ENCODE data around the gene ZNF714.
A peak's percentile ranks its signal among the peaks of the same experiment; 100 is the strongest.

The ZNF714 gene
- total RNA-seq = 5.4 to 72.8 (median 26.9) reads per million in 17 experiments

GRCh38 chr19:21082011-21082975 lies at the start of gene ZNF714:
TSS of gene ZNF714 (plus strand) at chr19:21082203. CDS start at chr19:21098269, 16,066 bp downstream.
- peak; percentile 84 to 96 (median 92) for DNase-seq

- DNase-seq = no peak
These were observed 37.0 kb upstream of the ZNF714 start for GRCh38 chr19:21045028-21045427.

GRCh38 chr19:21046489-21046888 lies 35.5 kb upstream of the ZNF714 start:
- DNase-seq = no peak

GRCh38 chr19:21047716-21048115 lies 34.3 kb upstream of the ZNF714 start:
- peak; percentile 9 to 54 (median 34) for DNase-seq

- no peak for DNase-seq
These were observed 29.1 kb upstream of the ZNF714 start for GRCh38 chr19:21052902-21053301.

- no peak for DNase-seq
These were observed 16.7 kb upstream of the ZNF714 start for GRCh38 chr19:21065336-21065735.

- DNase-seq = peak; percentile 48 to 87 (median 77)
These were observed 2.3 kb downstream of the ZNF714 start for GRCh38 chr19:21084343-21084742.

GRCh38 chr19:21087871-21088270 lies 5.9 kb downstream of the ZNF714 start:
- no peak for DNase-seq

- DNase-seq = no peak
These were observed 10.1 kb downstream of the ZNF714 start for GRCh38 chr19:21092109-21092508.

- DNase-seq = no peak
These were observed 12.5 kb downstream of the ZNF714 start for GRCh38 chr19:21094347-21095025.

- no peak for DNase-seq
These were observed 16.3 kb downstream of the ZNF714 start for GRCh38 chr19:21098291-21098690.

GRCh38 chr19:21101521-21102242 lies 19.7 kb downstream of the ZNF714 start:
- DNase-seq = peak in 3 of 4 experiments; percentile 5 to 8 (median 8)

- peak; percentile 2 to 40 (median 36) for DNase-seq
These were observed 27.1 kb downstream of the ZNF714 start for GRCh38 chr19:21109116-21109515.

GRCh38 chr19:21110183-21110582 lies 28.2 kb downstream of the ZNF714 start:
- no peak for DNase-seq

- no peak for DNase-seq
These were observed 33.4 kb downstream of the ZNF714 start for GRCh38 chr19:21115430-21115829.

- DNase-seq = no peak
These were observed 35.3 kb downstream of the ZNF714 start for GRCh38 chr19:21117041-21117907.

GRCh38 chr19:21126078-21126477 lies 44.1 kb downstream of the ZNF714 start:
- DNase-seq = no peak

- DNase-seq = no peak
These were observed 45.0 kb downstream of the ZNF714 start for GRCh38 chr19:21127001-21127400.

- DNase-seq = no peak
These were observed 45.9 kb downstream of the ZNF714 start for GRCh38 chr19:21127898-21128297.

- peak in 3 of 4 experiments; percentile 8 to 28 (median 11) for DNase-seq
These were observed 47.1 kb downstream of the ZNF714 start for GRCh38 chr19:21128901-21129698.

Measured in suppressor macrophage (primary cell).